Smooth muscle cell (in vitro differentiated cells): Measurements from ENCODE around the gene ATP2B2. TPM values are rescaled to one million over a fixed set of nuclear protein-coding genes. Genes with fewer than 3 reads are reported as not detected.

Experiments
- DNase-seq: peaks from one replicate; lab custom pipeline; 2025; ENCODE audit not compliant: unreplicated experiment; lab: John Stamatoyannopoulos, UW
- H2AFZ ChIP-seq: fragments of 200-600 bp; sonication (generic); 2 replicates; pipeline ENCODE4 v1.6.0; 2016; ENCODE audit warnings: antibody characterized with exemption, low read depth, mild to moderate bottlenecking
- H3F3A ChIP-seq: fragments of 200-600 bp; sonication (generic); 2 replicates; pipeline ENCODE4 v1.6.0; 2017; ENCODE audit warnings: antibody characterized with exemption, low read depth
- H3K27ac ChIP-seq: fragments of 200-600 bp; sonication (generic); 2 replicates; pipeline ENCODE4 v1.5.1; 2016; ENCODE audit warnings: low read depth, mild to moderate bottlenecking
- H3K27me3 ChIP-seq: fragments of 200-600 bp; sonication (generic); 2 replicates; pipeline ENCODE4 v1.6.1; 2016; ENCODE audit warnings: low read depth, mild to moderate bottlenecking
- H3K36me3 ChIP-seq: fragments of 200-600 bp; sonication (generic); 2 replicates; pipeline ENCODE4 v1.5.1; 2016; ENCODE audit warnings: low read depth
- H3K4me1 ChIP-seq: fragments of 200-600 bp; sonication (generic); 2 replicates; pipeline ENCODE4 v1.5.1; 2016; ENCODE audit warnings: low read depth
- H3K4me2 ChIP-seq: fragments of 200-600 bp; sonication (generic); 2 replicates; pipeline ENCODE4 v1.6.0; 2016; ENCODE audit warnings: mild to moderate bottlenecking
- H3K4me3 ChIP-seq: fragments of 200-600 bp; sonication (generic); 2 replicates; pipeline ENCODE4 v1.5.1; 2016; ENCODE audit warnings: mild to moderate bottlenecking
- H3K79me2 ChIP-seq: fragments of 200-600 bp; sonication (generic); 2 replicates; pipeline ENCODE4 v1.6.0; 2016; ENCODE audit warnings: low read depth, mild to moderate bottlenecking
- H3K9ac ChIP-seq: fragments of 200-600 bp; sonication (generic); 2 replicates; pipeline ENCODE4 v1.6.0; 2016; ENCODE audit warnings: low read depth
- H3K9me3 ChIP-seq: fragments of 200-600 bp; sonication (generic); replicated peaks from 2 replicates; pipeline ENCODE4 v1.5.1; 2016; ENCODE audit warnings: low read depth
- H4K20me1 ChIP-seq: fragments of 200-600 bp; sonication (generic); 2 replicates; pipeline ENCODE4 v1.6.0; 2016; ENCODE audit warnings: low read depth
- WGBS: methylation state at CpG from one replicate; pipeline ENCODE4 v1.1.7; 2016; ENCODE audit warnings: low lambda C conversion rate; 5-methylcytosine and 5-hydroxymethylcytosine counted together
- polyA plus RNA-seq: library from polyadenylated mRNA; unstranded; fragments of >200 nt; fragmentation: Nextera tagmentation; extraction: Ambion mirVana; gene quantifications from 2 replicates; pipeline ENCODE4 v1.2.1, GENCODE V29; 2016
- total RNA-seq: library from RNA; depleted of rRNA; stranded (reverse); fragments of >200 nt; gene quantifications from 2 replicates; pipeline ENCODE4 v1.2.3, GENCODE V29; 2014
- TF ChIP-seq, protein P1 (sequence below): fragments of 200-600 bp; sonication (generic); IDR thresholded peaks from 2 replicates; pipeline ENCODE4 v1.5.1; 2017; ENCODE audit warnings: borderline replicate concordance, mild to moderate bottlenecking, antibody characterized with exemption; ENCODE audit not compliant: insufficient read depth, poor library complexity, severe bottlenecking

Gene ATP2B2
- total and polyA plus RNA-seq, 2 experiments from 2014 or later, result not detected

DNA sequence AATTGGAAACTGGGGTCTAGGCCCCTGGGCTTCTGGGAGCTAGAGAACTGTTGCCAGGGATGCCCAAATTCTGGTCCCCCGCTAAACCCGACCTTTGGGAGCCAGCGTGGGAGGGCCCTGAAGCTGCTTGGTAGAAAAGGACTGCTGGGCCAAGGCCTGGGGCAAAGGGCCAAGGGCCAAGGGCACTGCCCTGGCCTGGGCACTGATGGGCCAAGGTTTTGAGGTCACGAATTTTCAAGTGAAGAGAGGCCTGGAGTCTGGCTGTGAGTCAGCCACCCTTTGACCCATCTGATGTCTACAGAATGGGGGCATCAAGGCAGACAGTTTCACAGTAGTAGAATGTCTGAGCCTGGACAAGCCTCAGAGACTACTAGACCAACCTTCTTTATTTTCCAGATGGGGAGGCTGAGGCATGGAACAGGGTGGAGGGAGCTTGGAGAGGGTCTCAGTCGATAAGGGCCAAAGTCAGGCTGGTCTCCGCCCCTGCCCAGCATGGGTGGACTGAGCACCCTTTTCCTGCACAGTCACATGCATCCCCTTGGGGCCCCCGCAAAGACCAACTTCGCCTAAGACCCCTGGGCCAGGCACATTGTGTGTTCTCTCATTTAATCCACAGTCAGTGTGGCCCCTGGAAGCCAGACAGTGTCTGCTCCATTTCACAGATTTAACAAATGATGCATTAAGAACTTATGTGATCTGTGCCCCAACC is 66.3 kb downstream of the ATP2B2 start:
- no peak for DNase-seq
- peak overlapping the region; percentile 8 for H3K4me2 ChIP-seq
- H2AFZ ChIP-seq, result no peak overlapping the region
- H3K9ac ChIP-seq, result no peak overlapping the region
- H3K9me3 ChIP-seq, result no peaks in the 10 kb centered on the region
- WGBS, result 91% methylated on average over 8 of the region's 8 CpGs
- no peak overlapping the region for H3K4me3 ChIP-seq
- H3F3A ChIP-seq, result peaks cover 5% of the 10 kb centered on the region
- H3K79me2 ChIP-seq, result no peaks in the 10 kb centered on the region
- H3K27me3 ChIP-seq, result no peaks in the 10 kb centered on the region
- TF ChIP-seq, protein P1, sequence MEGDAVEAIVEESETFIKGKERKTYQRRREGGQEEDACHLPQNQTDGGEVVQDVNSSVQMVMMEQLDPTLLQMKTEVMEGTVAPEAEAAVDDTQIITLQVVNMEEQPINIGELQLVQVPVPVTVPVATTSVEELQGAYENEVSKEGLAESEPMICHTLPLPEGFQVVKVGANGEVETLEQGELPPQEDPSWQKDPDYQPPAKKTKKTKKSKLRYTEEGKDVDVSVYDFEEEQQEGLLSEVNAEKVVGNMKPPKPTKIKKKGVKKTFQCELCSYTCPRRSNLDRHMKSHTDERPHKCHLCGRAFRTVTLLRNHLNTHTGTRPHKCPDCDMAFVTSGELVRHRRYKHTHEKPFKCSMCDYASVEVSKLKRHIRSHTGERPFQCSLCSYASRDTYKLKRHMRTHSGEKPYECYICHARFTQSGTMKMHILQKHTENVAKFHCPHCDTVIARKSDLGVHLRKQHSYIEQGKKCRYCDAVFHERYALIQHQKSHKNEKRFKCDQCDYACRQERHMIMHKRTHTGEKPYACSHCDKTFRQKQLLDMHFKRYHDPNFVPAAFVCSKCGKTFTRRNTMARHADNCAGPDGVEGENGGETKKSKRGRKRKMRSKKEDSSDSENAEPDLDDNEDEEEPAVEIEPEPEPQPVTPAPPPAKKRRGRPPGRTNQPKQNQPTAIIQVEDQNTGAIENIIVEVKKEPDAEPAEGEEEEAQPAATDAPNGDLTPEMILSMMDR, result no peak
- H3K27ac ChIP-seq, result peak overlapping the region; percentile 65
- no peaks in the 10 kb centered on the region for H3K36me3 ChIP-seq
- peaks cover 4% of the 10 kb centered on the region for H3K4me1 ChIP-seq
- H4K20me1 ChIP-seq, result no peaks in the 10 kb centered on the region

DNA sequence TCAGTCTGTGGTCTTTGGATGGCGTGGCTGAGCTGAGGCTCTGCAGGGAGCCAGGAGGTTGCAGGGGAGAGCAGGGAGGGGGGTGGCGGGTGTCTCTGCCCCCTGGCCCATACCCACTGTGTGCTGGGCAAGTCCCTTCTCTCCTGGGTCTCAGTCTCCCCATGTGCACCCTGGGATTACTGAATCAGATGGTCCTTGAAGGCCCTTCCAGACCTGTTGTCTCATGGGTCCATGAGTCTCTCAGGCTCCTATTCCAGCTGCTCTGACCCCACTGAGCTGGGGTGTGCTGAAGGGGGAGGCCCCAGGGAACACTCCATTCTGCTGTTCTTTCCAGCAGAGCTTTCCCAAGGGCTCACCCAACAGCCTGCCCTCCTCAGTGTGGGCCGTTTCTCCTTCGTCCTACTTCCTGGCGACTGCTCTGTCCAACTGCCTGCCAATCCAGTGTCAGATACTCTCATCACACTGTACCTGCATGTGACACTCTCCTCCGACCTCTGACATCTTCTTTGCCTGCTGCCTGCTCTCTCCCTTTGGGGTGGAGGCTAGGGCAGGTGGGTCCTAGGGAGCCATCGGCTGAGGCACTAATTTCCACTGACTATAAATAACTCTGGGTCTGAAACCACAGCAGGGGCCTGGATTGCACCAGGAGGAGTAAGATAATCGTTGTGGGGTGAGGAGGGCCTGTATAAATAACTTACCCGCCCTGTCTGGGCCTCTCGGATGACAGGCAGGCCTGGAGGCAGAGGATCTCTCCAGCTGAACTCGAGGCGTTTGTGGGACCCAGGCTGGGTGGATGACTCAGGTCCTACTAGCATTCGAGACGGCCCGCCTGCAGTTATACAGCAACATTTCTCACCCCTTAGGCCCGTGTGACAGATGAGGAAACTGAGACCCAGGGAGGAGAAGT is 67.1 kb downstream of the ATP2B2 start:
- Histone ChIP-seq H3K79me2 (no peaks in the 10 kb centered on the region), H3K36me3 (no peaks in the 10 kb centered on the region), H3K4me3 (no peak overlapping the region), H2AFZ (no peak overlapping the region), H3K9me3 (no peaks in the 10 kb centered on the region), H3K27ac (peak overlapping the region; percentile 87), H3F3A (peaks cover 5% of the 10 kb centered on the region), H3K4me2 (peak overlapping the region; percentile 46), H3K27me3 (no peaks in the 10 kb centered on the region), H3K4me1 (peaks cover 4% of the 10 kb centered on the region), H3K9ac (peak overlapping the region; percentile 52), H4K20me1 (no peaks in the 10 kb centered on the region)
- DNase-seq, result no peak
- WGBS, result 30% methylated on average over 16 of the region's 16 CpGs
- TF ChIP-seq, protein P1, result no peak

DNA sequence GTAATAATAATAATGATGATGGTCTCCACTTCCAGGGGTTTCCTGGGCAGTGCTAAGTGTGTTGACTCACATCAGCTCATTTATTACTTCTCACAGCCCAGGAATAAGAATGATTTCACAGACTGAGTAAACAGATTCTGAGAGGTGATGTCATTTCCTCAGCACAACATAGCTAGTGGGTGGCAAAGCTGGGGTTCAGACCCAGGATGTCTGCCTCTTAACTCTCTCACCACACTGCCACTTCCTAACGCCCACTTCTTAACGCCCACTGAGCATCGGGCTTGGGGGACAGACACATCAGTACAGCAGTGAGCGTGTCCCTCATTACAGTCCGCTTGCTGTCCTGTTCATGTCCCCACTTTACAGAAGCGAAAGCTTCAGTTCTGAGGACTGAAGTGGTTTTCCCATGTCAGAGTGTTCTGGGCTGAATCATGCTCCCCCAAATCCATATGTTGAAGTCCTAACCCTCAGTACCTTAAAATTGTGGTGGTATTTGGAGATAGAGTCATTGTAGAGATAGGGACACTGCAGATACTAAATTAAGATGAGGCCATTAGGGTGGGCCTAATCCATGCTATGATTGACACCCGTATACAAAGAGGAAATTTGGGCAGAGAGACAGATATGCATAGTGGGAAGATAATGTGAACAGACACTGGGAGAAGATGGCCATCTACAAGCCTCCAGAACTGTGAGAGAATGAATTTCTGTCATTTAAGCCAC is 68.0 kb downstream of the ATP2B2 start:
- Histone ChIP-seq H3K4me3 (no peak overlapping the region), H3K79me2 (no peaks in the 10 kb centered on the region), H3F3A (peaks cover 5% of the 10 kb centered on the region), H3K36me3 (no peaks in the 10 kb centered on the region), H3K9ac (peak overlapping the region; percentile 52), H3K4me2 (peak overlapping the region; percentile 70), H3K4me1 (peaks cover 4% of the 10 kb centered on the region), H3K27ac (peak overlapping the region; percentile 87), H4K20me1 (no peaks in the 10 kb centered on the region), H2AFZ (no peak overlapping the region), H3K27me3 (no peaks in the 10 kb centered on the region), H3K9me3 (no peaks in the 10 kb centered on the region)
- TF ChIP-seq, protein P1, result no peak
- no peak for DNase-seq
- WGBS, result 39% methylated on average over 7 of the region's 7 CpGs
